Activated CD8-positive, alpha-beta T cell treated with anti-CD3 and anti-CD28 coated beads, Interleukin-2, amount 10 ng/mL, durations not matched to agents 7 days and 5 days (primary cell): ENCODE measurements around the gene HMCN1. TPM values are rescaled to one million over a fixed set of nuclear protein-coding genes. Genes with fewer than 3 reads are reported as not detected.

ENCODE experiments used
- ATAC-seq: fragments of 150-1000 bp; cut with Tn5 transposase; one replicate; pipeline ENCODE4 v1.10.0; 2021; ENCODE audit warnings: moderate library complexity
- CTCF ChIA-PET: fragments of 350-600 bp; sonication (Branson Sonifier 250); formaldehyde crosslinking; loops from one replicate; lab custom pipeline; 2021; ENCODE audit warnings: antibody characterized with exemption; lab: Charles Lee
- POLR2A ChIA-PET: fragments of 350-600 bp; sonication (Branson Sonifier 250); formaldehyde crosslinking; loops from one replicate; lab custom pipeline; 2021; ENCODE audit warnings: antibody characterized with exemption; lab: Charles Lee
- DNase-seq: peaks from one replicate; pipeline ENCODE4 v3.0.0-alpha.2; 2020
- H3K27ac Mint-ChIP-seq: one replicate; pipeline ENCODE4 v1.8.0; 2021; ENCODE audit warnings: mild to moderate bottlenecking, mixed read lengths
- H3K27me3 Mint-ChIP-seq: one replicate; pipeline ENCODE4 v1.8.0; 2021; ENCODE audit warnings: low read depth, mixed read lengths
- H3K36me3 Mint-ChIP-seq: one replicate; pipeline ENCODE4 v1.8.0; 2021; ENCODE audit warnings: low read depth, mixed read lengths
- H3K4me1 Mint-ChIP-seq: one replicate; pipeline ENCODE4 v1.8.0; 2021; ENCODE audit warnings: low read depth, mixed read lengths
- H3K4me3 Mint-ChIP-seq: one replicate; pipeline ENCODE4 v1.8.0; 2021; ENCODE audit warnings: mild to moderate bottlenecking, mixed read lengths
- H3K9me3 Mint-ChIP-seq: one replicate; pipeline ENCODE4 v1.8.0; 2022; ENCODE audit warnings: mixed read lengths; ENCODE audit not compliant: insufficient read depth
- total RNA-seq, 2 experiments: library from RNA; stranded (reverse); gene quantifications; one replicate each; pipeline ENCODE4 v1.2.3, GENCODE V29; 2021

Gene HMCN1
- total RNA-seq, 2 experiments from 2014 or later, result 0.05 to 0.18 TPM

DNA sequence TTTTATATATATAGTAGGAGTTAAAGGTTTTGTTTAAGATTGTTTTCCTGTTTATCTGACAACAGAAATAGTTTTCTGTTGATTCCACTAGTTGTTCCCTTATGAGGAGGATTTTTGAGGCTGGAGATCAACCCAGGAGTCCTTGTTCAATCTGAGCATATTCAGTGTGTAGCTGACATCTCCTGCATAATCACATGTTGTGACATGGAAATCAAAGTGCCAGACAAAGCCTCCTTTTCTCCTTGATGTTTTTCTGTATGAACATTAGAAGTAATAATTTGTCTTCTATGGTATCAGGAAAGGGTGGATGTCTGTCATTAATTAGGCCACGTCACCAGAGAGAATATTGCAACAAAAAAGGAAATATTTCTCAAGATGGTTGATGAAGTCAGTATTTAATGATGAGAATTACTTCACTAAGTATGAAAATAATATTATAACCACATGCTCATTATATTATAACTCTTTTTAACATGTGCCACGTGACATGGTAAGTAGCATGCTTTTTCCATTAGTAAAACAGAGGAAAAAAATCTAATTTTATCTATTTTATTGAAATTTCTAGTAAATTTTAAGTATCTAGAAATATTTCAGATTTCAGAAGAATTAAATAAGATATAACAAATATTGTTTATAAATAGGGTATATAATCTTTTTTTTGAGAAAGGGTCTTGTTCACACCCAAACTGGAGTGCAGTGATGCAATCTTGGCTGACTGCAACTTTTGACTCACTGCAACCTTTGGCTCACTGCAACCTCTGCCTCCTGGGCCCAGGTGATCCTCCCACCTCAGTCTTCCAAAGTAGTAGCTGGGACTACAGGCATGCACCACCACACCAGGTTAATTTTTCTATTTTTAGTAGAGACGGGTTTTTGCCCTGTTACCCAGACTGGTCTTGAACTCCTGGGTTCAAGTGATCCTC, 223.5 kb downstream of the HMCN1 start:
- no peak for DNase-seq
- Mint-ChIP-seq H3K36me3 (no peaks in the 10 kb centered on the region), H3K27ac (no peak overlapping the region), H3K9me3 (no peaks in the 10 kb centered on the region), H3K27me3 (no peaks in the 10 kb centered on the region), H3K4me1 (no peaks in the 10 kb centered on the region), H3K4me3 (no peak overlapping the region)
- POLR2A ChIA-PET, result no interaction called here
- CTCF ChIA-PET, result no interaction called here
- ATAC-seq, result no peak

DNA sequence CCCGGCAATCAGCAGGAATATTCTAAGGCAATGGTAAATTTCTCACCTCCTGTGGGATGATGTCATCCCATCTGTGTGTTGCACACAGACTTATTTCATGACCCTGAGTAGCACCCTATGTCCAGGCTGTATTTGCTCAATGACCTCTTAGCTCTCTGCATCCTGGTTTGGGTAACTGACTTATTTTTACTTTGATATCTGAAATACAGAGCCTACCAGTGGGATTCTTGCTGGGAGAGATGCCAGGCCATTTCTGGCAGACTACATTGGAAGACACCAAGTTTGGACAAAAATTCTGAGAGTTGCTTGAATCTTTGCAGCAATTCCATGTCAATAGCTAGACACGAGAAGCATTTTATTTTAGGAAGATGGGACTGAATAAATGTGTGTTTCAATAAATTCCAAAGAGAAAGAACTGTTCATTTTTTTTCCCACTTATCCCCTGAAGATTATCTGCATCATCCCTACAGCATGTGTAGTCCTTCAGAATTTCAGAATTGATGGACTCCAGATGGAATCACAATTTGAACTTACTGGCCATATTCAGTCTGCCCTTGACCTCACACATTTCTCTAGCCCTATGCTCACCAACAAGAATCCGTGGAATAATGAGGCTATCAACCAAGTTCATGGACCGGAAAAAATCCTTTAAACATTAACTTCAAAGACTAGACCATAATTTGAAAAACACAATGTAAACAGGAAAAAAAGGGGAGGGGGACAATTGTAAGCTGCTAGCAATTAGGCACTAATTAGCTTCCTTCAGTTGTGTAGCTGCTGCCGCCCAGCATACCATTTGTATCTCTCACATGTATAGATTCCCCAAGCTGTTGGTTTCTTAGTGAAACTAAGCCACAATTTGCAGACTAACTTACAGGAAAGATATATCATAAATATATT, 226.5 kb downstream of the HMCN1 start:
- Mint-ChIP-seq H3K27me3 (no peaks in the 10 kb centered on the region), H3K9me3 (no peaks in the 10 kb centered on the region), H3K27ac (no peak overlapping the region), H3K4me1 (no peaks in the 10 kb centered on the region), H3K4me3 (no peak overlapping the region), H3K36me3 (no peaks in the 10 kb centered on the region)
- DNase-seq, result no peak
- CTCF ChIA-PET, result no interaction called here
- POLR2A ChIA-PET, result no interaction called here
- ATAC-seq, result no peak

DNA sequence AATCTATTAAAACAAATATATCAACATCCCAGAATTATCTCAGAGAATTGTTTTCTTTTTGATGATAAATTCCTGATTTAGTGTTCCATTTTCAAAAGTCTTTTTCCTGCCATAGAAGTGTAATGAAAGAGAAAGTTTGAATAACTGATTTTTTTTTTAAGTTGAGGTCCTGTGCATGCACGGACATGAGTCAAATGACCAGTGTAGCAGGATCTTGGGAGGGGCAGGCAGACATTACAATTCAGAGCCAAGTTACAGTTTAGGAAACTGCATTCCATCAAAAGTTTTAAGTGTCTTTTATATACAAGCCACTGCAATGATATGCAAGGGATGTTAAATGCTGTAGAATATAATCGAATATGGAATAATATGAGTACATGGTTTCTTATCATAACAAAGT, 227.5 kb downstream of the HMCN1 start:
- Mint-ChIP-seq H3K27me3 (no peaks in the 10 kb centered on the region), H3K27ac (no peak overlapping the region), H3K36me3 (no peaks in the 10 kb centered on the region), H3K4me3 (no peak overlapping the region), H3K9me3 (no peaks in the 10 kb centered on the region), H3K4me1 (no peaks in the 10 kb centered on the region)
- DNase-seq (no peak), ATAC-seq (no peak)
- ChIA-PET CTCF (no interaction called here), POLR2A (no interaction called here)

DNA sequence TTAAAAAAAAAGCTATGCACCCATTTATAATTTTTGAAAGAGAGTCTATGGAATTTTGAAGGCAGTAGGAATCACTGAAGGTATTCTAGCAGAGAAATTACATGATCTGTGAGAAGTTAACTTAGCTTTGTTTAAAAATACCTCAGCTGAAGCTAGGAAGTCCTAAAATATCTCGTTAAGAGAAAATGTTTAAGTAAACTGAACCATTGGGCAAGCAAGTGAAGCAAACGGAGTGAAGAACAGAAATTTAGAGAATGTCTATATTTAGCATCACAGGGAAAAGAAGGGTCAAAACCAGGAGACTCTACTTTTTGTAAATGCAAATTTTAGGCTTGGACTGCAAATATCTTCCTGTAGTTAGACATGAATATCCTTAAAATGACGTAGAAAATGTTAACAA, 230.8 kb downstream of the HMCN1 start:
- H3K4me3 Mint-ChIP-seq, result no peak overlapping the region
- DNase-seq (no peak), ATAC-seq (no peak)
- H3K4me1 Mint-ChIP-seq, result no peaks in the 10 kb centered on the region
- POLR2A ChIA-PET, result no interaction called here
- H3K9me3 Mint-ChIP-seq, result no peaks in the 10 kb centered on the region
- H3K27me3 Mint-ChIP-seq, result no peaks in the 10 kb centered on the region
- no peaks in the 10 kb centered on the region for H3K36me3 Mint-ChIP-seq
- CTCF ChIA-PET, result no interaction called here
- H3K27ac Mint-ChIP-seq, result no peak overlapping the region

- no peak overlapping the region for H3K4me3 Mint-ChIP-seq
- H3K9me3 Mint-ChIP-seq, result no peaks in the 10 kb centered on the region
- ChIA-PET POLR2A (no interaction called here), CTCF (no interaction called here)
- DNase-seq, result no peak
- no peak overlapping the region for H3K27ac Mint-ChIP-seq
- H3K36me3 Mint-ChIP-seq, result no peaks in the 10 kb centered on the region
- H3K4me1 Mint-ChIP-seq, result no peaks in the 10 kb centered on the region
- H3K27me3 Mint-ChIP-seq, result no peaks in the 10 kb centered on the region
- no peak for ATAC-seq
Observed at GRCh38 chr1:185965870-185966269, 231.7 kb downstream of the HMCN1 start.

GRCh38 chr1:185966471-185966870, 232.3 kb downstream of the HMCN1 start:
- no peaks in the 10 kb centered on the region for H3K9me3 Mint-ChIP-seq
- H3K27ac Mint-ChIP-seq, result no peak overlapping the region
- H3K36me3 Mint-ChIP-seq, result no peaks in the 10 kb centered on the region
- CTCF ChIA-PET, result no interaction called here
- H3K4me3 Mint-ChIP-seq, result no peak overlapping the region
- POLR2A ChIA-PET, result no interaction called here
- no peaks in the 10 kb centered on the region for H3K4me1 Mint-ChIP-seq
- no peaks in the 10 kb centered on the region for H3K27me3 Mint-ChIP-seq
- DNase-seq (no peak), ATAC-seq (no peak)

- no peaks in the 10 kb centered on the region for H3K27me3 Mint-ChIP-seq
- H3K4me1 Mint-ChIP-seq, result no peaks in the 10 kb centered on the region
- DNase-seq (no peak), ATAC-seq (no peak)
- no peak overlapping the region for H3K27ac Mint-ChIP-seq
- H3K4me3 Mint-ChIP-seq, result no peak overlapping the region
- H3K9me3 Mint-ChIP-seq, result no peaks in the 10 kb centered on the region
- POLR2A ChIA-PET, result no interaction called here
- CTCF ChIA-PET, result no interaction called here
- no peaks in the 10 kb centered on the region for H3K36me3 Mint-ChIP-seq
Observed at GRCh38 chr1:185969028-185969427, 234.8 kb downstream of the HMCN1 start.

DNA sequence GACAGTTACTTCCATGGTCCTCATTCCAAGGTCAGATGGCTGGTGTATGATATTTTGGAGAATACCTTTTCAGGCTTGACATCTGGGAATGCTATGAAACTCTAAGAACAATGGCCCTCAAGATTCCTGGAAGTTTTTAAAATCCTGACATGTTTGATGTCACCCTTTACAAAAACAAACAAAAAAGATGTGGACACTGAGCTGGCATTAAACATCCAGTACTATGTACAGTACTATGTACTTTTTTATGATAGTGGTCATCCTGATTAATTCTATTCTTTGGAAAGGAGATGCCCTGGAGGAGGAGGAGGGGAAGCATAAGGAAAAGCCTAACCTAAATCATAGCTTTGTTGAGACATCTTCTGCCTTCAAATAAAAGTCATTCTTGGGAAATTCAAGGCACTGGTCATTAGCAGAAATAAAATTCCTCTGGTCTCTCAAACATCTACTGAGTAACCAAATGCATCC, 235.4 kb downstream of the HMCN1 start:
- Mint-ChIP-seq H3K27ac (no peak overlapping the region), H3K36me3 (no peaks in the 10 kb centered on the region), H3K4me3 (no peak overlapping the region), H3K27me3 (no peaks in the 10 kb centered on the region), H3K9me3 (no peaks in the 10 kb centered on the region), H3K4me1 (no peaks in the 10 kb centered on the region)
- POLR2A ChIA-PET, result no interaction called here
- DNase-seq (no peak), ATAC-seq (no peak)
- CTCF ChIA-PET, result no interaction called here

DNA sequence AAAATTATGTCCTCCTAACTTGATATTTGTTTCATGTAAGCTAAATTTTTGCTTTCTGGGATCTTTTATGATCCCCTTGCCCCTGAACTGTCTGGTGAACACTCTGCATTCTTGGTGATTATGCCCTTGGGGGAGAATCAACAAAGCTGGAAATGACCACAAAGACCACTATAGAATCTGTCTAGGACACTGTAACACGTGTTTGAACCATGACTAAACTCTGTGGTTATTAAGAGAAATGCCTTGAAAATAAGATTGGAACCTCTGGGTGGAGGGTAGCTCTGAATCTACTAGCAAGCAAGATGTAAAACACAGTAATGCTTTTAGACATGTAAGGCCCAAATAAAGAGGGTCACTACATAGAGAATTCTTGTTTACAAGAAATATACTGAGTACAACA, 237.5 kb downstream of the HMCN1 start:
- no peaks in the 10 kb centered on the region for H3K9me3 Mint-ChIP-seq
- DNase-seq (no peak), ATAC-seq (no peak)
- ChIA-PET CTCF (no interaction called here), POLR2A (no interaction called here)
- H3K36me3 Mint-ChIP-seq, result no peaks in the 10 kb centered on the region
- no peaks in the 10 kb centered on the region for H3K4me1 Mint-ChIP-seq
- H3K4me3 Mint-ChIP-seq, result no peak overlapping the region
- H3K27me3 Mint-ChIP-seq, result no peaks in the 10 kb centered on the region
- no peak overlapping the region for H3K27ac Mint-ChIP-seq

DNA sequence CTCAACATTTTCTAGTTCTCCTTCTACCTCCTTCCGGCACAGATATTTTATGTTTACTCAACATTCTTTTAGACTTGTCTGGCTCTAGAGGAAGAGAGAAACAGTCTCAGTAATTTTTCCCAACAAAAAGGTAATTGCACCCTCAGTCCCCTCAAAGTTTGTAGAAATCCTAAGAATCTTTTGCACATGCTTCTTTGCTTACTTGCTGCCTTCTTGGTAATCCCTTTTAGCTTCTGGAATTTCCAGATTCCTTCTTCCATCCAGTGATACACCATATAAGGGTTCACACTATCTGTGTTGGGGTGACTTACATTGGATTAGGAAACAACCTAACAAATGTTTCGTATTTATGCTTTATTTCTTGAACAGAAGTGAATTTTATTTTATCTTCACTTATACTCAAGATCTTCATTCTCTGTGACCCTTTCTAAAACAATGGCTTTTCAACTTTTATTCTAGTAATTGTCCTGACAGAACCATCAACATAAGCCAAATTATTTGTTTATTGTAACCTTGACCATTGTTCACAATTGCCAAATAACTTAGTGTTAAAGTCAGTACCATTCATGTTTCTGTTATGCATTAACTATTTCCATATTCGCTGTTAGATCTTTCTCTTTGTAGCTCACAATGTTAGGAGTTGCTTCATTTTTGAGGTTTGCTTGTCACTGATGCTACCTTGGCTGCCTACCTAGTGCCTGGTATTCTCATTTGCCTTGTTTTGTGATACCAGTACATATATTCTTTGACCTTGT, 238.1 kb downstream of the HMCN1 start:
- Mint-ChIP-seq H3K27me3 (no peaks in the 10 kb centered on the region), H3K9me3 (no peaks in the 10 kb centered on the region), H3K36me3 (no peaks in the 10 kb centered on the region), H3K4me3 (no peak overlapping the region), H3K4me1 (no peaks in the 10 kb centered on the region), H3K27ac (no peak overlapping the region)
- POLR2A ChIA-PET, result no interaction called here
- DNase-seq, result no peak
- ATAC-seq, result no peak
- CTCF ChIA-PET, result no interaction called here

DNA sequence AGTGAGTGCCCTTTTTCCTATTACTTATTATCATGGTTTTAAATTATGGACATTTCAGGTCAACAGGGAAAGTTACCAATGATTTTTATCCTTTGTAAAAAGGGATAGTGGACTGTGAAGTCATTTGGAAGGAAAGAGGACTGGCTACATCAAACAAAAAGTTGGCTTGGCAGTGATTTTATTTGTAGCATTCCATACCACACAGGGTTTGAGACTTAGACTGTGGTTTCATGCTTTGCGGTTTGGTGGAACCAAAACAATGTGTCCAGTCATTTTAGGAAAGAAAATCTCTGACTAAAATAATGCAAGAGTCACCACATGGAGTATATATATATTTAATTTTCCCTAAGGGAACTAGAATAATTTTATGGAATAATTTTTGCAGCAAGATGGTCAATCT, 239.5 kb downstream of the HMCN1 start:
- no peaks in the 10 kb centered on the region for H3K4me1 Mint-ChIP-seq
- POLR2A ChIA-PET, result no interaction called here
- no peak for DNase-seq
- no peaks in the 10 kb centered on the region for H3K9me3 Mint-ChIP-seq
- no peaks in the 10 kb centered on the region for H3K27me3 Mint-ChIP-seq
- no peaks in the 10 kb centered on the region for H3K36me3 Mint-ChIP-seq
- CTCF ChIA-PET, result no interaction called here
- H3K4me3 Mint-ChIP-seq, result no peak overlapping the region
- no peak for ATAC-seq
- H3K27ac Mint-ChIP-seq, result no peak overlapping the region
